HEK293 (cell line): ENCODE results near the gene RASSF3.

Experiments used
- BCL11B ChIP-seq: fragments of 450-650 bp; formaldehyde crosslinking; IDR thresholded peaks from 2 replicates; pipeline ENCODE4 v1.5.1; 2016; ENCODE audit warnings: low read depth, missing biosample characterization, missing genetic modification characterization
- GLI4 ChIP-seq: fragments of 450-650 bp; formaldehyde crosslinking; IDR thresholded peaks from 2 replicates; pipeline ENCODE4 v1.5.1; 2016; ENCODE audit warnings: missing biosample characterization, missing genetic modification characterization
- HOXC10 ChIP-seq: sonication (generic); formaldehyde crosslinking; IDR thresholded peaks from 2 replicates; pipeline ENCODE4 v1.8.1; 2023; ENCODE audit warnings: mild to moderate bottlenecking, missing genetic modification reagents
- HOXD13 ChIP-seq: sonication (generic); formaldehyde crosslinking; IDR thresholded peaks from 2 replicates; pipeline ENCODE4 v1.8.0; 2022; ENCODE audit warnings: missing genetic modification reagents, borderline replicate concordance
- KLF1 ChIP-seq: fragments of 450-650 bp; formaldehyde crosslinking; IDR thresholded peaks from 2 replicates; pipeline ENCODE4 v1.5.1; 2016; ENCODE audit warnings: missing biosample characterization, missing genetic modification characterization
- KLF9 ChIP-seq: fragments of 450-650 bp; formaldehyde crosslinking; IDR thresholded peaks from 2 replicates; pipeline ENCODE4 v1.5.1; 2016; ENCODE audit warnings: missing biosample characterization, missing genetic modification characterization, low read depth
- REPIN1 ChIP-seq: fragments of 450-650 bp; formaldehyde crosslinking; IDR thresholded peaks from 2 replicates; pipeline ENCODE4 v1.5.1; 2017; ENCODE audit warnings: missing biosample characterization, missing genetic modification characterization, low read depth
- SCRT2 ChIP-seq: fragments of 450-650 bp; formaldehyde crosslinking; IDR thresholded peaks from 2 replicates; pipeline ENCODE4 v1.5.1; 2016; ENCODE audit warnings: missing biosample characterization, missing genetic modification characterization
- SETDB1 ChIP-seq: IDR thresholded peaks from one replicate; pipeline ENCODE4 v1.6.1; 2017; ENCODE audit warnings: mild to moderate bottlenecking, low read length, moderate library complexity, mixed read lengths; ENCODE audit not compliant: insufficient read length
- SP2 ChIP-seq: fragments of 450-650 bp; formaldehyde crosslinking; IDR thresholded peaks from 2 replicates; pipeline ENCODE4 v1.5.1; 2016; ENCODE audit warnings: missing biosample characterization, missing genetic modification characterization
- SP7 ChIP-seq: fragments of 450-650 bp; formaldehyde crosslinking; IDR thresholded peaks from 2 replicates; pipeline ENCODE4 v1.5.1; 2016; ENCODE audit warnings: missing biosample characterization, missing genetic modification characterization
- YY1 ChIP-seq: fragments of 450-650 bp; formaldehyde crosslinking; IDR thresholded peaks from 2 replicates; pipeline ENCODE4 v1.5.1; 2018; ENCODE audit warnings: missing biosample characterization, missing genetic modification characterization
- ZBTB1 ChIP-seq: fragments of 450-650 bp; formaldehyde crosslinking; IDR thresholded peaks from 2 replicates; pipeline ENCODE4 v1.5.1; 2016; ENCODE audit warnings: missing biosample characterization, missing genetic modification characterization
- ZFP37 ChIP-seq: fragments of 450-650 bp; formaldehyde crosslinking; IDR thresholded peaks from 2 replicates; pipeline ENCODE4 v1.5.1; 2016; ENCODE audit warnings: missing biosample characterization, missing genetic modification characterization
- ZNF121 ChIP-seq: fragments of 450-650 bp; formaldehyde crosslinking; IDR thresholded peaks from 2 replicates; pipeline ENCODE4 v1.5.1; 2016; ENCODE audit warnings: missing biosample characterization, missing genetic modification characterization
- ZNF138 ChIP-seq: fragments of 450-650 bp; formaldehyde crosslinking; IDR thresholded peaks from 2 replicates; pipeline ENCODE4 v1.5.1; 2016; ENCODE audit warnings: missing biosample characterization, missing genetic modification characterization, borderline replicate concordance
- ZNF146 ChIP-seq: fragments of 450-650 bp; formaldehyde crosslinking; IDR thresholded peaks from 2 replicates; pipeline ENCODE4 v1.5.1; 2016; ENCODE audit warnings: missing biosample characterization, missing genetic modification characterization
- ZNF174 ChIP-seq: fragments of 450-650 bp; formaldehyde crosslinking; IDR thresholded peaks from 2 replicates; pipeline ENCODE4 v1.5.0; 2017; ENCODE audit warnings: missing biosample characterization, mild to moderate bottlenecking, missing genetic modification characterization
- ZNF184 ChIP-seq: fragments of 450-650 bp; IDR thresholded peaks from 2 replicates; pipeline ENCODE4 v1.5.1; 2018; ENCODE audit warnings: missing biosample characterization, mild to moderate bottlenecking, missing genetic modification characterization
- ZNF221 ChIP-seq: fragments of 450-650 bp; formaldehyde crosslinking; IDR thresholded peaks from 2 replicates; pipeline ENCODE4 v1.5.1; 2017; ENCODE audit warnings: missing biosample characterization, missing genetic modification characterization, borderline replicate concordance
- ZNF302 ChIP-seq: fragments of 450-650 bp; formaldehyde crosslinking; IDR thresholded peaks from 2 replicates; pipeline ENCODE4 v1.5.1; 2016; ENCODE audit warnings: missing biosample characterization, missing genetic modification characterization, low read depth
- ZNF324 ChIP-seq: fragments of 450-650 bp; formaldehyde crosslinking; IDR thresholded peaks from 2 replicates; pipeline ENCODE4 v1.5.1; 2016; ENCODE audit warnings: missing biosample characterization, missing genetic modification characterization
- ZNF350 ChIP-seq: fragments of 450-650 bp; formaldehyde crosslinking; IDR thresholded peaks from 2 replicates; pipeline ENCODE4 v1.5.0; 2017; ENCODE audit warnings: missing biosample characterization, mild to moderate bottlenecking, missing genetic modification characterization
- ZNF404 ChIP-seq: fragments of 450-650 bp; formaldehyde crosslinking; IDR thresholded peaks from 2 replicates; pipeline ENCODE4 v1.5.1; 2017; ENCODE audit warnings: missing biosample characterization, missing genetic modification characterization
- ZNF426 ChIP-seq: fragments of 450-650 bp; formaldehyde crosslinking; IDR thresholded peaks from 2 replicates; pipeline ENCODE4 v1.5.1; 2017; ENCODE audit warnings: missing biosample characterization, missing genetic modification characterization, mild to moderate bottlenecking, inconsistent platforms, moderate library complexity
- ZNF433 ChIP-seq: fragments of 450-650 bp; formaldehyde crosslinking; IDR thresholded peaks from 2 replicates; pipeline ENCODE4 v1.5.1; 2016; ENCODE audit warnings: missing biosample characterization, missing genetic modification characterization, low read depth
- ZNF48 ChIP-seq: fragments of 450-650 bp; formaldehyde crosslinking; IDR thresholded peaks from 2 replicates; pipeline ENCODE4 v1.5.1; 2016; ENCODE audit warnings: missing biosample characterization, missing genetic modification characterization
- ZNF548 ChIP-seq: fragments of 450-650 bp; formaldehyde crosslinking; IDR thresholded peaks from 2 replicates; pipeline ENCODE4 v1.5.1; 2016; ENCODE audit warnings: missing biosample characterization, missing genetic modification characterization
- ZNF677 ChIP-seq: fragments of 450-650 bp; IDR thresholded peaks from 2 replicates; pipeline ENCODE4 v1.5.0; 2018; ENCODE audit warnings: missing biosample characterization, mild to moderate bottlenecking, missing genetic modification characterization, moderate library complexity
- ZNF701 ChIP-seq: fragments of 450-650 bp; formaldehyde crosslinking; IDR thresholded peaks from 2 replicates; pipeline ENCODE4 v1.5.1; 2016; ENCODE audit warnings: missing biosample characterization, missing genetic modification characterization
- ZNF747 ChIP-seq: fragments of 450-650 bp; formaldehyde crosslinking; IDR thresholded peaks from 2 replicates; pipeline ENCODE4 v1.5.1; 2016; ENCODE audit warnings: missing biosample characterization, missing genetic modification characterization
- ZNF76 ChIP-seq: fragments of 450-650 bp; formaldehyde crosslinking; IDR thresholded peaks from 2 replicates; pipeline ENCODE4; 2016; ENCODE audit warnings: low read depth, missing biosample characterization, missing genetic modification characterization, borderline replicate concordance
- ZNF776 ChIP-seq: fragments of 450-650 bp; formaldehyde crosslinking; IDR thresholded peaks from 2 replicates; pipeline ENCODE4 v1.5.0; 2017; ENCODE audit warnings: missing biosample characterization, missing genetic modification characterization, borderline replicate concordance
- TF ChIP-seq, protein P1 (sequence below): fragments of 450-650 bp; formaldehyde crosslinking; IDR thresholded peaks from 2 replicates; pipeline ENCODE4; 2016; ENCODE audit warnings: missing biosample characterization, missing genetic modification characterization
- TF ChIP-seq, protein P2 (sequence below): fragments of 450-650 bp; formaldehyde crosslinking; IDR thresholded peaks from 2 replicates; pipeline ENCODE4 v1.5.1; 2016; ENCODE audit warnings: missing biosample characterization, missing genetic modification characterization
- TF ChIP-seq, protein P3 (sequence below): fragments of 450-650 bp; formaldehyde crosslinking; IDR thresholded peaks from 2 replicates; pipeline ENCODE4 v1.5.0; 2017; ENCODE audit warnings: missing biosample characterization, missing genetic modification characterization, borderline replicate concordance
- TF ChIP-seq, protein P4 (sequence below): fragments of 450-650 bp; IDR thresholded peaks from 2 replicates; pipeline ENCODE4 v1.5.1; 2018; ENCODE audit warnings: missing biosample characterization, mild to moderate bottlenecking, missing genetic modification characterization

RASSF3 gene

DNA sequence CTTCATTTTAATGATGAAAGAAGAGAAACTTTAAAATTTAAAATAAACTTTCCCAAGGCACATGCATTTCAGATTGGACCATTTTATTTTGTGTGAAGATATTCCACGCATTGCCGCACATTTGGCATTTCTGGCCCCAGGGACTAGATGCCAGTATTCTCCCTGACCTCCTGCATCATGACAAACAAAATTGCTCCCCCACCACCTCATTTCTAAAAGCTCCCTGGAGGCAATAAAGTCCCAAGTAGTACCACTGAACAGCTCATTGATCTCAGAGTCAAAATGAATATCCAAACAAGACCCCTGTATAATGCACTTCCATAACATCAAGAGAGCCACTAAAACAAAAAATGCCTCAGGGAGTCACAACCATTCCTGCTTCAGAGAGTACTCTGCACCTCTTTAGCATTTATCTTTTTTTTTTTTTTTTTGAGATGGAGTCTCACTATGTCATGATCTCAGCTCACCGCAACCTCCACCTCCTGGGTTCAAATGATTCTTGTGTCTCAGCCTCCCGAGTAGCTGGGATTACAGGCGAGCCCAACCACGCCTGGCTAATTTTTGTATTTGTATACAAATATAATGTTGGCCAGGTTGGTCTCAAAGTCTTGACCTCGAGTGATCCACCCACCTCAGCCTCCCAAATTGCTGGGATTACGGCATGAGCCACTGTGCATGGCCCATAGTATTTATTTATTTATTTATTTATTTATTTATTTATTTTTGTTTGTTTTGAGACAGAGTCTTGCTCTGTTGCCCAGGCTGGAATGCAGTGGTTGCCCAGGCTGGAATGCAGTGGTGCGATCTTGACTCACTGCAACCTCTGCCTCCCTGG is 48.8 kb upstream of the RASSF3 start (continued):
- TF ChIP-seq ZNF776 (tag by site-specific recombination) = no peak
- TF ChIP-seq ZNF350 (tag by site-specific recombination) = no peak
- TF ChIP-seq ZNF324 (tag by site-specific recombination) = no peak
- TF ChIP-seq ZNF701 = no peak
- 0 out of 2 replicates have a peak, but pooled peaks have one; percentile 10 for TF ChIP-seq ZNF121 (tag by site-specific recombination)
- TF ChIP-seq ZNF76 (tag by site-specific recombination) = no peak
- no peak for TF ChIP-seq ZNF747 (tag by site-specific recombination)
- no peak for TF ChIP-seq REPIN1 (tag by site-specific recombination)
- no peak for TF ChIP-seq ZFP37 (tag by site-specific recombination)
- TF ChIP-seq KLF1 (tag by site-specific recombination) = no peak
- TF ChIP-seq, protein P1, sequence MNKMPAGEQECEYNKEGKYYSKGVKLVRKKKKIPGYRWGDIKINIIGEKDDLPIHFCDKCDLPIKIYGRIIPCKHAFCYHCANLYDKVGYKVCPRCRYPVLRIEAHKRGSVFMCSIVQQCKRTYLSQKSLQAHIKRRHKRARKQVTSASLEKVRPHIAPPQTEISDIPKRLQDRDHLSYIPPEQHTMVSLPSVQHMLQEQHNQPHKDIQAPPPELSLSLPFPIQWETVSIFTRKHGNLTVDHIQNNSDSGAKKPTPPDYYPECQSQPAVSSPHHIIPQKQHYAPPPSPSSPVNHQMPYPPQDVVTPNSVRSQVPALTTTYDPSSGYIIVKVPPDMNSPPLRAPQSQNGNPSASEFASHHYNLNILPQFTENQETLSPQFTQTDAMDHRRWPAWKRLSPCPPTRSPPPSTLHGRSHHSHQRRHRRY (tag by site-specific recombination) = no peak
- peak; percentile 64; the same call in 1 of the 2 replicates for TF ChIP-seq ZNF433
- peak; percentile 86 for TF ChIP-seq ZNF426
- TF ChIP-seq ZNF221 (tag by site-specific recombination) = no peak
- TF ChIP-seq GLI4 = no peak
- no peak for TF ChIP-seq ZNF677
- TF ChIP-seq ZNF48 (tag by site-specific recombination) = no peak
- no peak for TF ChIP-seq ZBTB1 (tag by site-specific recombination)
- TF ChIP-seq, protein P2, sequence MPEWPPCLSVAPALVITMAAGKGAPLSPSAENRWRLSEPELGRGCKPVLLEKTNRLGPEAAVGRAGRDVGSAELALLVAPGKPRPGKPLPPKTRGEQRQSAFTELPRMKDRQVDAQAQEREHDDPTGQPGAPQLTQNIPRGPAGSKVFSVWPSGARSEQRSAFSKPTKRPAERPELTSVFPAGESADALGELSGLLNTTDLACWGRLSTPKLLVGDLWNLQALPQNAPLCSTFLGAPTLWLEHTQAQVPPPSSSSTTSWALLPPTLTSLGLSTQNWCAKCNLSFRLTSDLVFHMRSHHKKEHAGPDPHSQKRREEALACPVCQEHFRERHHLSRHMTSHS (tag by site-specific recombination) = no peak
- no peak for TF ChIP-seq ZNF174
- TF ChIP-seq ZNF548 (tag by site-specific recombination) = no peak
- TF ChIP-seq, protein P3, sequence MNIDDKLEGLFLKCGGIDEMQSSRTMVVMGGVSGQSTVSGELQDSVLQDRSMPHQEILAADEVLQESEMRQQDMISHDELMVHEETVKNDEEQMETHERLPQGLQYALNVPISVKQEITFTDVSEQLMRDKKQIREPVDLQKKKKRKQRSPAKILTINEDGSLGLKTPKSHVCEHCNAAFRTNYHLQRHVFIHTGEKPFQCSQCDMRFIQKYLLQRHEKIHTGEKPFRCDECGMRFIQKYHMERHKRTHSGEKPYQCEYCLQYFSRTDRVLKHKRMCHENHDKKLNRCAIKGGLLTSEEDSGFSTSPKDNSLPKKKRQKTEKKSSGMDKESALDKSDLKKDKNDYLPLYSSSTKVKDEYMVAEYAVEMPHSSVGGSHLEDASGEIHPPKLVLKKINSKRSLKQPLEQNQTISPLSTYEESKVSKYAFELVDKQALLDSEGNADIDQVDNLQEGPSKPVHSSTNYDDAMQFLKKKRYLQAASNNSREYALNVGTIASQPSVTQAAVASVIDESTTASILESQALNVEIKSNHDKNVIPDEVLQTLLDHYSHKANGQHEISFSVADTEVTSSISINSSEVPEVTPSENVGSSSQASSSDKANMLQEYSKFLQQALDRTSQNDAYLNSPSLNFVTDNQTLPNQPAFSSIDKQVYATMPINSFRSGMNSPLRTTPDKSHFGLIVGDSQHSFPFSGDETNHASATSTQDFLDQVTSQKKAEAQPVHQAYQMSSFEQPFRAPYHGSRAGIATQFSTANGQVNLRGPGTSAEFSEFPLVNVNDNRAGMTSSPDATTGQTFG (tag by site-specific recombination) = no peak
- TF ChIP-seq, protein P4, sequence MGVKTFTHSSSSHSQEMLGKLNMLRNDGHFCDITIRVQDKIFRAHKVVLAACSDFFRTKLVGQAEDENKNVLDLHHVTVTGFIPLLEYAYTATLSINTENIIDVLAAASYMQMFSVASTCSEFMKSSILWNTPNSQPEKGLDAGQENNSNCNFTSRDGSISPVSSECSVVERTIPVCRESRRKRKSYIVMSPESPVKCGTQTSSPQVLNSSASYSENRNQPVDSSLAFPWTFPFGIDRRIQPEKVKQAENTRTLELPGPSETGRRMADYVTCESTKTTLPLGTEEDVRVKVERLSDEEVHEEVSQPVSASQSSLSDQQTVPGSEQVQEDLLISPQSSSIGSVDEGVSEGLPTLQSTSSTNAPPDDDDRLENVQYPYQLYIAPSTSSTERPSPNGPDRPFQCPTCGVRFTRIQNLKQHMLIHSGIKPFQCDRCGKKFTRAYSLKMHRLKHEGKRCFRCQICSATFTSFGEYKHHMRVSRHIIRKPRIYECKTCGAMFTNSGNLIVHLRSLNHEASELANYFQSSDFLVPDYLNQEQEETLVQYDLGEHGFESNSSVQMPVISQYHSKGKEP (tag by site-specific recombination) = no peak
- TF ChIP-seq ZNF302 = no peak
- TF ChIP-seq BCL11B (tag by site-specific recombination) = no peak
- no peak for TF ChIP-seq SP2 (tag by site-specific recombination)
- no peak for TF ChIP-seq ZNF146
- TF ChIP-seq KLF9 (tag by site-specific recombination) = no peak
- no peak for TF ChIP-seq SP7 (tag by site-specific recombination)
- no peak for TF ChIP-seq ZNF138 (tag by site-specific recombination)
- no peak for TF ChIP-seq SCRT2 (tag by site-specific recombination)
- no peak for TF ChIP-seq YY1 (tag by site-specific recombination)
- TF ChIP-seq HOXC10 = no peak
- TF ChIP-seq ZNF404 (tag by site-specific recombination) = 0 out of 2 replicates have a peak, but pooled peaks have one; percentile 18
- 0 out of 2 replicates have a peak, but pooled peaks have one; percentile 11 for TF ChIP-seq ZNF184 (tag by site-specific recombination)
- no peak for TF ChIP-seq SETDB1
- TF ChIP-seq HOXD13 (CRISPR knock-in tag) = no peak
